Stimulated activated CD8-positive, alpha-beta memory T cell treated with anti-CD3 and anti-CD28 coated beads, Interleukin-4, amount 100 ng/mL, for 24 hours (primary cell): ENCODE results near the gene RNF146.
"Not testable (repeated sequence)": the region's sequence is repeated elsewhere in the genome, so short reads cannot be mapped to it uniquely, and the experiment has no call there.

ENCODE experiments used
- DNase-seq: peaks from one replicate; pipeline ENCODE4 v3.0.0-alpha.2; 2020; ENCODE audit warnings: low read depth

The RNF146 gene

GRCh38 chr6:127266178-127266891 is at the start of gene RNF146:
Gene RNF146, plus strand, starts transcription at chr6:127266864. Its CDS starts 13,475 bp downstream, at chr6:127280339.
- DNase-seq: peak; percentile 55

- DNase-seq: no peak
Measured at GRCh38 chr6:127219869-127220268, 46.8 kb upstream of the RNF146 start.

GRCh38 chr6:127221201-127221600 is 45.5 kb upstream of the RNF146 start:
- no peak for DNase-seq

- no peak for DNase-seq
Measured at GRCh38 chr6:127222418-127222817, 44.2 kb upstream of the RNF146 start.

GRCh38 chr6:127225497-127225896 is 41.2 kb upstream of the RNF146 start:
- no peak for DNase-seq

GRCh38 chr6:127233819-127234218 is 32.8 kb upstream of the RNF146 start:
- DNase-seq: not testable (repeated sequence)

GRCh38 chr6:127243501-127243900 is 23.2 kb upstream of the RNF146 start:
- DNase-seq: no peak

GRCh38 chr6:127247114-127248096 is 19.3 kb upstream of the RNF146 start:
- DNase-seq: no peak

- DNase-seq: no peak
Measured at GRCh38 chr6:127249621-127250020, 17.0 kb upstream of the RNF146 start.

- DNase-seq: no peak
Measured at GRCh38 chr6:127255286-127255685, 11.4 kb upstream of the RNF146 start.

- DNase-seq: no peak
Measured at GRCh38 chr6:127262896-127263295, 3.8 kb upstream of the RNF146 start.

GRCh38 chr6:127263481-127263880 is 3.2 kb upstream of the RNF146 start:
- no peak for DNase-seq

GRCh38 chr6:127266892-127267645 is 405 bp downstream of the RNF146 start:
- peak; percentile 41 for DNase-seq

GRCh38 chr6:127267646-127268625 is 1.3 kb downstream of the RNF146 start:
- DNase-seq: no peak

GRCh38 chr6:127272576-127272975 is 5.9 kb downstream of the RNF146 start:
- DNase-seq: no peak

- no peak for DNase-seq
Measured at GRCh38 chr6:127273499-127273898, 6.8 kb downstream of the RNF146 start.

- DNase-seq: no peak
Measured at GRCh38 chr6:127276331-127276730, 9.7 kb downstream of the RNF146 start.

GRCh38 chr6:127277878-127278843 is 11.5 kb downstream of the RNF146 start:
- no peak for DNase-seq

- no peak for DNase-seq
Measured at GRCh38 chr6:127279815-127280214, 13.2 kb downstream of the RNF146 start.

GRCh38 chr6:127282184-127282583 is 15.5 kb downstream of the RNF146 start:
- DNase-seq: no peak
